HG03575 (cell line): ENCODE results near the gene PLCG2.

Source experiments
- ATAC-seq: cut with Tn5 transposase; IDR thresholded peaks from one replicate; pipeline ENCODE4 v1.9.1; 2021; ENCODE audit not compliant: unreplicated experiment, insufficient number of reproducible peaks, low FRiP score; ENCODE audit errors: extremely low read depth

Gene PLCG2

DNA sequence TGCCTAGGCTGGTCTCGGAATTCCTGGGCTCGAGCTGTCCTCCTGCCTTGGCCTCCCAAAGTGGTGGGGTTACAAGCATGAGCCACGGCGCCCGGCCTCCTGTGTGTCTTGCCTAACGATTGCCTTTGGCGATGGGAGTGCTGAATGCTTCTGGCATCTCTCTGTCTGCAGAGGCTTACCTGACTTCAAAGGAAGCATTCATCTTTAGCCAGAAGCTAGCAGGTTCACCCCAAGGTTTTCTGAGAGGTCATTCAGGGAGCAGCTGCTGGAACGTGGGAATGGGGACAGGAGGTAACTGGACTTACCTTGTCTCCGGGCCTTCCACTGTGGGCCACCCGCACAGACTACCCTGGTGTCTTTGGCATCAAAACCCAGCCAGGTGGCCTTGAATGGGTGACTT, 54.7 kb downstream of the PLCG2 start:
- ATAC-seq: no peak

DNA sequence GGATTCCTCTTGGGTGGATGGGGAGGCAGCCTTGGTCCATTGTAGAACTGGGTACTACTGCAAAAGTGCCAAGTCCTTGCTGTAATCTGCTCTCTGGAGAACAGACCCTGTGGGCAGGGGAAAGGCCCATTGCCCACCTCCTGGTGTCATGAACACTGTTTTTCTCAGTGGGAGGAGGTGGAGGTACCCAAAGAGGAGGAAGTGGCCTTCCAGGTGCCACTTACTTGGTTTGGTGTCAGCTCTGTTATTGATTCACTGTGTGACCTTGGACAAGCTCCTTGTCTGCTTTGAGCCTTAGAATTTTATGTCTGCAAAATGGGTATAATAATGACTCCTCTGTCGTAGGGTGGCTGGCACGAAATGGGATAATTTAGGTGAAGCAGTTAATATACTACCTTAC, 55.8 kb downstream of the PLCG2 start:
- no peak for ATAC-seq

DNA sequence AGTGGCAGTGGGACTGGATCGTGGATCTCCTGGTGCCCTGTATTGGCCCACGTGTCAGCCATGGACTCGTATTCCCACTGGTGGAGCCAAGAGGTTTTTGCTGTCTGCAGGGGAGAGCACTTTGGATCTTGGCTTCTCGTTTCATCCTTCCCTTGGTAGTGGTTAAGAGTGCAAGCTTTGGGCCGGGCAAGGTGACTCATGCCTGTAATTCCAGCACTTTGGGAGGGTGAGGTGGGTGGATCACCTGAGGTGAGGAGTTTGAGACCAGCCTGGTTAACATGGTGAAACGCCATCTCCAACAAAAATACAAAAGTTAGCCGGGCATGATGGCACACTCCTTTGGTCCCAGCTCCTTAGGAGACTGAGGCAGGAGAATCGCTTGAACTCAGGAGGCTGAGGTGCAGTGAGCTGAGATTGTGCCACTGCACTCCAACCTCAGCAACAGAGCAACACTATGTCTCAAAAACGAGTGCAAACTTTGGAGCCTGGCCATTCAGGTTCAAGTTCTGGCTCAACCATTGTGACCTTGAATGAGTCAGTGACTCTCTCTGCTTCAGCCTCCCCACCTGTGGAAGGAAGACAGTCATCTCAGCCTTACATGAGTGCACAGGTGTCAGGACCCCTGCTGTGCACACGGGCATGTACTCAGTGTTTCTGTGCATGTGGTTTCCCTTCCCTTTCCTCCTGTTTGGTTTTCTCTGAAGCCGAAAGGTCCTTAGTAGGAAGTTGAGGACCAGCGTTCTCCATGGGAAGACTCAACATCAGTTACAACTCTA, 57.4 kb downstream of the PLCG2 start:
- ATAC-seq: no peak

DNA sequence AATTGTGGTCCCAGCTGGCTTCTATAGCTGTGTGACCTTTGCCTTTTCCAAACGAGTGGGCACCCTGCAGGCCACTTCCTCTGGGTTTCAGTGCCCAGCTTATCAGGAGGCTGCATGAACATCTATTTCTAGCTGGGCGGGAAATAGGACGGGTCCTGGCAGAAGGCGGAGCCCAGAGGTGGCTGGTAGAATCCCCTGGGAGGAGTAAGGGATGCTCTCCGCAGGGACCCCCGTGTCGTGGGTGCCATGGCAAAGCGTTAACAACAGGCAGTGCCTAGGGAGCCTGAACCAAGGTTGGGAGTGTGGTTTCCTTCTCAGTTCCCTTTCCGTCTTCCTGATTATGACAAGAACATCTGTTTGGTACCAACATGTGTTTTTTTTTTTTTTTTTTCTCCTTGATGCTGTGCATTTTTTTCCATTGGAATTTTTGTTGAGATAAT, 58.2 kb downstream of the PLCG2 start:
- ATAC-seq: no peak

DNA sequence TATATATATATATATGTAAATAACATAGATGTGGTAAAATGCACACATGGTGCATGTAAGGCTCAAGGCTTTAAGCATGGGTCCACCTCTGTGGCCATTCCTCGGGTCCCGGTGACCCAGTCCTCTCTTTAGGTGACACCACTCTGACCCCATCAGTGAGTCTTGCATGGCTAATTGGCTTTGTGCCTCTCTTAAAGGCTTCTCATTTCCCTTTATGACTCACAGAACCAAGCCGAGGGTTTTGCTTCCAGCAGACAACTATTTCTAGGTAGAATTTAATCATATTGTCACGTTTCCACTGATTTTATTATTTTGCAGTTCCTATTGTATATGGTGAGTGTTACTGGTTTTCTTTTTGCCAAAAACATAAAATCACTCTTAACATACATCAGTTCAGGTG, 59.7 kb downstream of the PLCG2 start:
- no peak for ATAC-seq

DNA sequence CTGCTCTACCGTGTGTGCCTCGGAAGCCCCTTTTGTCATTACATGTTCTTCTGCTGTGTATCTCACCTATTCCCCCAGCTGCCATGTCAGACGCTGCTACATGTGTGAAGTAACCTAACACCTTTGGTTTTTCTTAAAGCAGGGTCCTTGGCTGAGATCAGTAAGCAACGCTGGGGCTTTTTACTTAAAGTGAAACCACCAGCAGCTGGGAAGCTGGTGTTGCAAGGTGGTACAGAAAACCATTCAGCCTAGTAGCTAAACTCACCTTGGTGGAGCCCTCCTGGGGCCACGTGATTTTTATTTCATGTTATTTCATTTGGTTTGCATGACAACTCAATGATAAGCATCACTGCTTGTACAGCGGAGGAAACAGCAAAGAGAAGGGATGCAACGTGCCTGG, 62.6 kb downstream of the PLCG2 start:
- ATAC-seq: peak; percentile 29

DNA sequence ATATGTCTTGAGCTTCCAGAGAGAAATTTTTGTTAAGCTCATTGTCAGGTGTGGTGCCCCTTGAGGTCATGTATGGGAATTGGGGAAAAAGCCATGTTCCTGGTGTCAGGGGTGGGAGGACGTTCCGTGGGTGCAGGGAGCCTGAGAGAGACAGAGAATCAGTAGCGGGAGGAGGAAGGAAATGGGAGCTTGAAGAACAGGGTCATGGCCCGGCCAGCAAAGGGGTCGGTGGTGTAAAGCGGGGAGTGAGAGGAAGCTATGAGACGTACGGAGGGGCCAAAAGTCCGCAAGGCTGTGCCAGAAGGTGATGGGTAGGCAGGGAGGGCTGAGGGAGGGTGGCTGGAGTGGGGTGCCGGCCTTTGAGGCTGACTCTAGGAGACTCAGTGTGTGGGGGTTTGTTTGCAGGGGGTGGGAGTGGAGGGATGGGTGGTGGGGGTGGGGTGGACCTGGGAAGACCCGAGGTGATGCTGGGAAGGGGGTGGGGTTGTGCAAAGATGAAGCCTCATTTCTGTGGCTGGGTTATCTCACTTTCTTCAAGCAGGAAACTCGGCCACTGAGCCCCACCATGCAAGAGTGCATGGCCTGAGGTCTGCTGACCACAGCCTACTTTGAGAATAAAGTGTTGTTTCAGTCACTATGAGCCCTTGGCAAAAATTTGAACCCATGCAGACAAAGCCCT, 63.6 kb downstream of the PLCG2 start:
- ATAC-seq: no peak

DNA sequence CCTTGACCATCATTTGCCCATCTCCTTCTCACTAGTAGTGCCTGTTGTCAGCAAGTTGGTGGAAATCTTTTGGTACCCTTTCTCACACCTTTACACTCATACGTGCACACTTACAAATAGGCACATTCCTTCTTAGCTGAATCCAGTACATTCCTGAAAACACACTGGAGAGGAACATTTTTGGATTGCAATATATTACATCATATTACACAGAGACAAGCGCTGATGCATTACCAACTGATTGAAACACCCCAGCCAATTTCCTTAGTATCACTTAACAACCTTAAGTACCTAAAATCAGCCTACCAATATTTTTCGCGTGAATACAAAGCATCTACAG, 64.1 kb downstream of the PLCG2 start:
- no peak for ATAC-seq

DNA sequence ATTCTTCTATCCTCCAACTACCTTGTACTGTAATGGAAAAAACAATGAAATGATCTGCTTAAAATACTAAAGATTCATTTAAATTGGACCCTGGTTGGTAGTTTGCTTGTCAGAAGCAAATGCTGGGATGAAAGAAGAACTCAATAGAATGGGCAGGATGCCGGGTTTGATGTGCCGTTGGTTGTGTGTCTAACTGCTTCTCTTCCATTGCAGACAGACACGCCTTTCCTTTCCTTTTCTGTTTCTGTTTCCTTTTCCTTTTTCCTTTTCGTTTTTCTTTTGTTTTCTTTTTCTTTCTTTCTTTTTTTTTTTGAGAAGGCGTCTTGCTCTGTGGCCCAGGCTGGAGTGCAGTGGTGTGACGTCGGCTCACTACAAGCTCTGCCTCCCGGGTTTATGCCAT, 64.6 kb downstream of the PLCG2 start:
- no peak for ATAC-seq

DNA sequence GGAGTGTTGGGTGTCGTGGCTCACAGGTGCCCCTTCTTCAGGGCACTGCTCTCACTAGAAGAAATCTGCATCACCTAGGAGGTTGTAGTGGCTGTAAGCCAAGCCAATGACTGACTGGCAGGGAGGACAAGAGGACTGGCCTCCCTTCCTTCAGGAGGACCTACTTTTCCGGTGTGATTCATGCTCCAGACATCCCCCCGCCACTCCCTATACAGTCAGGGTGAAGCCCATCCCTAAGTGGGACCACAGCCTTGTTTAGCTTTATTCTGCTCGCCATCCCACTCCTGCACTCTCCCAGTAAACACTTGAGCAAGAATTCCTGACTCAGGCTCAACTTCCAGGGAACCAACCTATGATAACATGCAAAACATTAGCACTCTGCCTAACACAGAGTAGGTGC, 67.0 kb downstream of the PLCG2 start:
- ATAC-seq: no peak

DNA sequence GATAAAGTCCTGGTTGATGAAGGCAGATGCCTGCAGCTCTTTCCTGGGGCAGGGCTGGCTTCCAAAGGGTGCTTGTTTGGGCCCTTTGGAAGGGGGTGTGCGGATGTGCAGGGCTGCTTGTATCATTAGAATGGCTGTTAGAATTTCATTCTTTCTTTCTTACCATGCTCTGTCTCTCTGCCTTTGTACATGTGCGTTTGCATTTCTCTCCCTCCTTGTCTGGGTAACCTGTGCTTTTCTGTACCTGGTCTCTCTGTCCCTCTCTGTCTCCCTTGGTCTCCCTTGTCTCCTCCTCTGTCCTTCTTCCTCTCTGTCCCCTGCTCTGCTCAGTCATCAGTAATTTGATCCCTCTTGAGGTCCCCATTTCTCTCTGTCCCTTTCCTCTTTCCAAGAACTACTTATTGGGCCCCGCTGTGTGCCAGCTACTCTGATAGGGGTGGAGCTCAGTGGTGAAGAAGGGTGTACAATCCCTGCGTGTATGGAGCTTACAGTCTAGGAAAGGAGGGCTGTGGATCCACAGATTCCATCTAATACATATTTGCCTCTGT, 69.3 kb downstream of the PLCG2 start:
- ATAC-seq: no peak

DNA sequence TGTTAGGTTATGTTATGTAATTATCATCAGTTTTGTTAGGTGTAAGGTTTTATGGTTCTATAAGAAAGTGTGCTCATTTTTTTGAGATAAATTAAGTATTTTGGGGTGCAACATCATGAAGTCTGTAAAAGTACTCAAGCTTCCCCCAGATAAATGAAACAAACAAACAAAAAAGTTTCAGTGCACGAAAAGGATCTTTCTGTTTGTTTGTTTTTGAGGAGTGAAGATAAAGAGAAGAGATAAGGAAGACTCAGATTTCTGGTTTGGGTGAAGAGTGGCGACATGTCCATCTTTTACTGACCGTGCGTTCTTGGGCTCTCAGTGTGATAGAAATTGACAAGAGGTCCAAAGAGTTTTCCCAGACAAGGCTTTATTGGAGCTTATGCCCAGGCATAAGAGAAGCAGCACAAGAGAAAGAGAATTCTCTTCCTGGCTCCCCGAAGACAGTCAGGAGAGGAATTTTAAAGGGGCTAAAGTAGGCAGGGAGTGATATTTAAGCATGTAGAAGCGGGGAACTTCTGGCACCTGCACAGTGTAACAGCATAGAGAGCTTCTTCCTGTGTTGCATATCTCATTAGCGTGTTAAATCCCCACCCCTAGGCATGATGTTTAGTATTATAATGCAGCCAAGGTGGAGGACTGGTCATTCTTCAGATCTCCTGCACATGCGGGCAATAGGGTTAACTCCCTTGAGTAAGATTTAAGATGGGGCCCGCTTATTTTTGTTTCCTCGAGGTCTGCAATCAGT, 71.3 kb downstream of the PLCG2 start:
- ATAC-seq: no peak

DNA sequence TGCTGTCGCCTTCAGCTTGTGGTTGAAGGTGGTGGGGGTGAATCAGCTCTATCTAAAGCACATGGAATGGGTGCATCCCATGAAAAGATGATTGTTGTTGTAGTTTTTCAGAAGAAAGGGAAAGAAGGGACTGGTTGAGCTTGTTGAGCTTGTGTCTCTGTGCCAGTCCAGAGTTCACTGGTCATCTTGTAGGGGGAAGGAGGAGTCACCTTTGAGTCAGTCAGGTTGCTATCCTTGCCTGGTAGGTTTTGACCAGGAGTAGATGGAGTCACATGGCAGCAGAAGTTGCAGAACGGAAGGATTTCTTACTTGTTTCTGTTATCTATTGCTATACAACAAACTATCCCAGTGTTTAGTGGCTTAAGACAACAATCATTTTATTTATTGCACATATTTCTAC, 73.3 kb downstream of the PLCG2 start:
- no peak for ATAC-seq

DNA sequence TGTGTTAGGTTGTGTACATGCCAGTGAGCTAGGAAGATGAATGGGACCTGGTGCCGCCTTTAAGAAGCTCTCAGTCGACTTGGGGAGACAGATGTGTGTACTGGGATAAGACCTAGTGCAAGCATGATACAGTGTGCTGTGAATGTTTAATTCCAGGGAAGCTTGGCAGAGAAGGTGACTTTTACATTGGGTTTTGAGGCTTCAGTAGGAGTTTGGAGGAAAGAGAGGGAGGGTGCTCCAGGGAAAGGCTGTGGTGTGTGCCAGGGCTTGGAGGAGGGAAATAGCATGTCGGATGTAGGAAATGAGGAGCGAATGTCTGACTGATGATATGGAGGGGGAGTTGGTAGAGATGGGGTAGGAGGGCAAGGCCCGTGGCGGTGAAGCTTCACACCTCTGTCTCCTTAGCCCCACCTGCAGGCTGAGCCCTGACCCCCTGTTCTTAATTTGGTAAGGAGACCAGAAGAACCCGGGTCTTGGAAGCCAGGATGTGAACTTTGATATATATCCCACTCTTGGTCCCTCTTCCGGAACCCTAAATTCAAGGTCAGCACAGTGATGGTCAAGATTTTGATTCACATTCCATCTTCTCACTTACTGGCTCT, 76.6 kb downstream of the PLCG2 start:
- ATAC-seq: no peak

DNA sequence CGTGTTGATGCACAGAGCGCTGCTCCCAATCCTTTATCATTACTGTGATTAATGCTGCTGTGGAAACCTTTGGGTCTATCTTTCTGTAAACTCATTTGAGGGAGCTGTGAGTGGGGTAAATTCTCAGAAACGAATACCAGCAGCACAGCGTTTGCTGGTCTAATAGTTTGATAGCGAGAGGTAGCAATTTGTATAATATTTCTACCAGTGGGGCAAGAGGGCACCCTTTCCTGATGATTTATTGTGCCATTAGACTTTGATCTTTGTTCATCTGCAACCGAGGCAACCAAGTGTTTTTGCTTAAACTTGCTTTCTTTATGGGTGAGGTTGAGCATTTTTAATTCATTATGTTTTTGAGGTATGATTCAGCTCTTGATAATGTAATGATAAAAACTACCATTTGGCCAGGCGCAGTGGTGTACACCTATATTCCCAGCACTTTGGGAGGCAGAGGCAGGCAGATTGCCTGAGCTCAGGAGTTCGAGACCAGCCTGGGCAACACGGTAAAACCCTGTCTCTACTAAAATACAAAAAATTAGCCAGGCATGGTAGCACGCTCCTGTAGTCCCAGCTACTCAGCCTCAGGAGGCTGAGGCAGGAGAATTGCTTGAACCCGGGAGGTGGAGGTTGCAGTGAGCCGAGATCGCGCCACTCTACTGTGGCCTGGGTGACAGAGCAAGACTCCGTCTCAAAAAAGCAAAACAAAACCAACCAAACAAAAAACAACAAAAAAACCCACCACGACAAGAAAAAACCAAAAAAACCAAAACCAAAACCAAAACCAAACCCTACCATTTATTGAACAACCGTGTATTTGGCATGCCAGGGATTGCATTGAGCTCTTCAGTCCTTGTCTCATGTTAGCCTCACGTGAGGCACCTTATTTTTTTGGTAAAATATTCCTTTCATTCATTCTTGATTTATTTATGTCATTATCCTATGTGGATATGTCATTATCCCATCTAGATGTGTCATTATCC, 81.5 kb downstream of the PLCG2 start:
- ATAC-seq: no peak

DNA sequence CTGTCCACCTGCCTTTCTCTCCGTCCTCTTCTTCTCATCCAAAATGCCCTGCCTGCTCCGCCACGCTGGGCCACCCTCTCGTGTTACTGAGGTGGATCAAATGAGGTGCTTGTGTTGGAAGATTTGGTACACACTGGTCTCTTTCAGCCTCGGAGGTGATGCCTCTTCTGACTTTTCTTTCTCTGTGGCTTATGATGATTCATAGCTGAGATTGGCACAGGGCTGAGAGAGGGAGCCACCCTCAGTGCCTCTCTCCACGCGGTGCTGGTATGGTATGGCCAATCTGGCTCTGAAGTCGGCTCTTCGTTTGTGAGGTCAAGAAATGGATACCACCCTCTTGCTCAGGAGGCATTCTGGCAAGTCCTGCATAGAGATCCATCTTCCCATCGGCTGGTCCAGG, 82.4 kb downstream of the PLCG2 start:
- no peak for ATAC-seq

DNA sequence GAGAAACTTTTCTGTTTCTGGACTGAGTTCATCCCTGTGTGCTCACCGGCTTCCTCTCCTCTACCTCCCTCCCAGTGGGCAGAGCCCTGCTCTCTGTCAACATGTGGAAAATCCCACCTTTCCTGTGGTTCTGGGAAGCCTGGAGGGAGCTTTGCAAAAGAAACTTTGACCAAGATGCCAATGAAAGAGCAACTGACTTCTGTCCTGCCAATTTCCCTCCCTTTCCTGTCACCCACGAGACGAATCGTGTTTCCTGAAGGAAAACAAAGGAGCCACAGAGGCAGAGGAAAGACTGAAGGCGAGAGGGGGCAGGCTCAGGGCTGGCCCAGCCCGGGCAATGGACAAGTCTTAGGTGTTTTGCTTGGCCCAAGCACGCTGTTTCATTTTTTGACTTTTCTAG, 82.8 kb downstream of the PLCG2 start:
- no peak for ATAC-seq

DNA sequence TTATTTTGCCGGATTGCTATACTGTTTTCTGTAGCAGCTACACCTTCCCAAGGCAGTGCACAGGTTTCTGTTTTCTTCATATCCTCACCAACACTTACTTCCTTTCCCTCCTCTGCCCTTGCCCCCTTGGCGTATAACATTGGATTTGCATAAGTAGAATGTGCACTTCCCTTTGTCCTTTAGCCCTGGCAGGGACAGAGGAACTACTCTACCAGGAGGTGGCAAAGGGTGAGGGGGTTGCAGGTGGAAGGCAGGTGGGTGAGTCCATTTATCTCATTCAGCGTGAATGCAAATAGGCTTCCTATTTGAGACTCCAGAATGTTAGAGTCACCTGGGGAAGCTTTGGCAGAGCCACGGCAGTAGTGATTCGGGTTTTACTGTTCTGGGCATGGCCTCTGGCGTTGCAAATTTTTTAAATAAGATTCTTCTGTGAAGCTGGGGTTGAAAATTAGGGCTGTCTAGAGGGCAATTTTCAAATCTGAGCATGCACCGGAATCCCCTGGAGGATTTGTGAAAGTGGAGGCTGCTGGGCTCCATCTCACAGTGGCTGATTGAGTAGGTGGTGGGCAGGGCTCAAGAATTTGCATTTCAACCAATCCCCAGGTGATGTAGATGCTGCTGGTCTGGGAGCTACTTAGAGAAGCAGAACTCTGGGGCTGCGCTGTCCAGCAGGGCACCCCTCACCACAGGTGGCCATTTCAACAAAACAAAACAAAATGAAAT, 84.7 kb downstream of the PLCG2 start:
- peak; percentile 44 for ATAC-seq
